CD4-positive, alpha-beta memory T cell (primary cell): ENCODE data around the gene MSI2. TPM values are rescaled to one million over a fixed set of nuclear protein-coding genes. Genes with fewer than 3 reads are reported as not detected.

Experiments used
- CTCF ChIA-PET: fragments of 350-600 bp; sonication (Branson Sonifier 250); formaldehyde crosslinking; loops from one replicate; lab custom pipeline; 2021; ENCODE audit warnings: inconsistent platforms; ENCODE audit not compliant: partially characterized antibody; lab: Charles Lee
- POLR2A ChIA-PET: fragments of 350-600 bp; sonication (Branson Sonifier 250); formaldehyde crosslinking; loops from one replicate; lab custom pipeline; 2021; ENCODE audit not compliant: partially characterized antibody; lab: Charles Lee
- DNase-seq, 5 donors: peaks; one replicate each; pipeline versions ENCODE4 v3.0.0 to v3.0.0-alpha.2; 2020 to 2022; ENCODE audit warnings: mixed read lengths in 1 of 5
- H3K27ac ChIP-seq: one replicate; pipeline ENCODE4 v1.7.0; 2013; ENCODE audit warnings: low read depth, low read length
- H3K27me3 ChIP-seq: 2 replicates; pipeline ENCODE4 v1.7.0; 2013; ENCODE audit warnings: mild to moderate bottlenecking, low read length, moderate library complexity; ENCODE audit not compliant: insufficient read depth
- H3K36me3 ChIP-seq: 2 replicates; pipeline ENCODE4 v1.7.0; 2013; ENCODE audit warnings: mild to moderate bottlenecking, low read length, moderate library complexity; ENCODE audit not compliant: insufficient read depth
- H3K4me1 ChIP-seq: 2 replicates; pipeline ENCODE4 v1.7.0; 2013; ENCODE audit warnings: mild to moderate bottlenecking, low read length, moderate library complexity; ENCODE audit not compliant: insufficient read depth
- H3K4me3 ChIP-seq, 2 donors: one replicate each; pipeline ENCODE4 v1.7.0; 2013; ENCODE audit warnings: low read length in 2 of 2, mild to moderate bottlenecking in 1 of 2
- H3K9me3 ChIP-seq, 2 donors: one replicate each; pipeline ENCODE4 v1.7.0; 2013; ENCODE audit warnings: low read length in 2 of 2, control low read depth in 1 of 2; ENCODE audit not compliant: control insufficient read depth in 1 of 2
- H3K27ac Mint-ChIP-seq, 7 donors: one replicate each; pipeline ENCODE4 v1.8.0; 2020 to 2021; ENCODE audit warnings: mixed read lengths in 7 of 7, mild to moderate bottlenecking in 6 of 7, inconsistent platforms in 3 of 7, moderate library complexity in 3 of 7
- H3K27me3 Mint-ChIP-seq, 2 donors: one replicate each; pipeline ENCODE4 v1.8.0; 2020 to 2021; ENCODE audit warnings: mixed read lengths in 2 of 2
- H3K36me3 Mint-ChIP-seq, 2 donors: one replicate each; pipeline ENCODE4 v1.8.0; 2020 to 2021; ENCODE audit warnings: mixed read lengths in 2 of 2, inconsistent platforms in 1 of 2, mild to moderate bottlenecking in 1 of 2
- H3K4me1 Mint-ChIP-seq, 4 donors: one replicate each; pipeline ENCODE4 v1.8.0; 2020 to 2021; ENCODE audit warnings: mixed read lengths in 4 of 4, mild to moderate bottlenecking in 1 of 4
- H3K4me3 Mint-ChIP-seq, 8 donors: one replicate each; pipeline ENCODE4 v1.8.0; 2020 to 2021; ENCODE audit warnings: mixed read lengths in 8 of 8, mild to moderate bottlenecking in 7 of 8, moderate library complexity in 6 of 8, inconsistent platforms in 3 of 8
- H3K9me3 Mint-ChIP-seq, 8 donors: one replicate each; pipeline ENCODE4 v1.8.0; 2020 to 2021; ENCODE audit warnings: mixed read lengths in 8 of 8, mild to moderate bottlenecking in 5 of 8, inconsistent platforms in 3 of 8, moderate library complexity in 1 of 8
- intact Hi-C: fragments of 100-400 bp; cut with micrococcal nuclease; formaldehyde crosslinking; loops from one replicate; pipeline ENCODE4 v1.15.1; 2023
- polyA plus RNA-seq, 2 donors: library from polyadenylated mRNA; unstranded; fragments of 300-500 nt; fragmentation: Illumina TruSeq; gene quantifications; one replicate each; pipeline ENCODE4 v1.2.3, GENCODE V29; 2021
- total RNA-seq, 2 experiments: library from RNA; stranded (reverse); gene quantifications; one replicate each; pipeline ENCODE4 v1.2.3, GENCODE V29; 2021

MSI2 gene
- total and polyA plus RNA-seq, 4 experiments from 2014 or later, result 2.1 to 110 (median 55.3) TPM

GRCh38 chr17:57548421-57549410 is 292.4 kb downstream of the MSI2 start:
- Histone ChIP-seq H3K27ac (no peak overlapping the region), H3K9me3 (no peaks in the 10 kb centered on the region), H3K4me3 (no peak overlapping the region), H3K27me3 (no peaks in the 10 kb centered on the region), H3K4me1 (no peaks in the 10 kb centered on the region), H3K36me3 (no peaks in the 10 kb centered on the region)
- Mint-ChIP-seq H3K27ac (peak overlapping the region in 2 of 7 donors; percentile 47 to 48), H3K4me3 (no peak overlapping the region), H3K27me3 (no peaks in the 10 kb centered on the region), H3K36me3 (no peaks in the 10 kb centered on the region), H3K9me3 (no peaks in the 10 kb centered on the region), H3K4me1 (peaks cover 13 to 47% (median 20%) of the 10 kb centered on the region in 4 donors)
- POLR2A ChIA-PET, result no interaction called here
- CTCF ChIA-PET, result no interaction called here
- intact Hi-C loops, result no loop called here
- DNase-seq, result no peak

- ChIA-PET POLR2A (no interaction called here), CTCF (no interaction called here)
- H3K9me3 ChIP-seq, result no peaks in the 10 kb centered on the region
- Mint-ChIP-seq H3K27me3 (no peaks in the 10 kb centered on the region), H3K4me3 (no peak overlapping the region), H3K27ac (no peak overlapping the region), H3K4me1 (peaks cover 10 to 40% (median 16%) of the 10 kb centered on the region in 4 donors), H3K36me3 (no peaks in the 10 kb centered on the region), H3K9me3 (no peaks in the 10 kb centered on the region)
- no peak overlapping the region for H3K4me3 ChIP-seq
- no peak overlapping the region for H3K27ac ChIP-seq
- intact Hi-C loops, result no loop called here
- H3K27me3 ChIP-seq, result no peaks in the 10 kb centered on the region
- DNase-seq, result no peak
- no peaks in the 10 kb centered on the region for H3K36me3 ChIP-seq
- no peaks in the 10 kb centered on the region for H3K4me1 ChIP-seq
Observed at GRCh38 chr17:57549468-57549867, 293.1 kb downstream of the MSI2 start.

GRCh38 chr17:57550016-57550415 is 293.7 kb downstream of the MSI2 start:
- H3K4me1 ChIP-seq, result no peaks in the 10 kb centered on the region
- H3K4me3 ChIP-seq, result no peak overlapping the region
- H3K9me3 ChIP-seq, result no peaks in the 10 kb centered on the region
- no peak for DNase-seq
- POLR2A ChIA-PET, result no interaction called here
- Mint-ChIP-seq H3K27ac (no peak overlapping the region), H3K4me3 (no peak overlapping the region), H3K36me3 (no peaks in the 10 kb centered on the region), H3K27me3 (no peaks in the 10 kb centered on the region), H3K9me3 (no peaks in the 10 kb centered on the region), H3K4me1 (peaks cover 10 to 40% (median 15%) of the 10 kb centered on the region in 4 donors)
- no peaks in the 10 kb centered on the region for H3K36me3 ChIP-seq
- intact Hi-C loops, result no loop called here
- CTCF ChIA-PET, result interaction anchor here (0.6 to 1.7 kb wide), 3 partner anchors 12 to 122 kb away, joined by 3 to 4 read pairs (median 4); no protein-coding TSS in a partner anchor
- no peak overlapping the region for H3K27ac ChIP-seq
- no peaks in the 10 kb centered on the region for H3K27me3 ChIP-seq

GRCh38 chr17:57550668-57551315 is 294.5 kb downstream of the MSI2 start:
- Mint-ChIP-seq H3K4me1 (peaks cover 12 to 44% (median 15%) of the 10 kb centered on the region in 4 donors), H3K27ac (peak overlapping the region in 1 of 7 donors; percentile 43), H3K4me3 (peak overlapping the region in 1 of 8 donors; percentile 39), H3K9me3 (no peaks in the 10 kb centered on the region), H3K27me3 (no peaks in the 10 kb centered on the region), H3K36me3 (no peaks in the 10 kb centered on the region)
- DNase-seq, result no peak
- no peaks in the 10 kb centered on the region for H3K36me3 ChIP-seq
- no peak overlapping the region for H3K27ac ChIP-seq
- intact Hi-C loops, result no loop called here
- no peaks in the 10 kb centered on the region for H3K27me3 ChIP-seq
- POLR2A ChIA-PET, result no interaction called here
- H3K4me3 ChIP-seq, result no peak overlapping the region
- no peaks in the 10 kb centered on the region for H3K9me3 ChIP-seq
- CTCF ChIA-PET, result interaction anchor here (0.9 to 1.7 kb wide), 2 partner anchors 11 to 122 kb away, joined by 3 to 4 read pairs; no protein-coding TSS in a partner anchor
- no peaks in the 10 kb centered on the region for H3K4me1 ChIP-seq

- no peak overlapping the region for H3K4me3 ChIP-seq
Observed at GRCh38 chr17:57551321-57552079, 295.2 kb downstream of the MSI2 start.

GRCh38 chr17:57552114-57552624 is 295.8 kb downstream of the MSI2 start:
- H3K4me3 Mint-ChIP-seq, result peak overlapping the region in 1 of 8 donors; percentile 11
- peaks cover 4% of the 10 kb centered on the region in 2 donors for H3K36me3 Mint-ChIP-seq
- no peak overlapping the region for H3K27ac ChIP-seq
- H3K9me3 ChIP-seq, result no peaks in the 10 kb centered on the region
- CTCF ChIA-PET, result interaction anchor here (1.0 to 3.0 kb wide), 3 partner anchors 14 to 231 kb away, joined by 3 to 13 read pairs (median 4); no protein-coding TSS in a partner anchor
- H3K36me3 ChIP-seq, result no peaks in the 10 kb centered on the region
- DNase-seq, result no peak
- H3K27me3 ChIP-seq, result no peaks in the 10 kb centered on the region
- intact Hi-C loops, result no loop called here
- no peaks in the 10 kb centered on the region for H3K4me1 ChIP-seq
- H3K4me1 Mint-ChIP-seq, result peaks cover 12 to 40% (median 15%) of the 10 kb centered on the region in 4 donors
- no peaks in the 10 kb centered on the region for H3K27me3 Mint-ChIP-seq
- no peaks in the 10 kb centered on the region for H3K9me3 Mint-ChIP-seq
- peak overlapping the region in 3 of 7 donors; percentile 17 to 64 (median 48) for H3K27ac Mint-ChIP-seq
- H3K4me3 ChIP-seq, result no peak overlapping the region
- POLR2A ChIA-PET, result no interaction called here

More at GRCh38 chr17:57551321-57552079, 295.2 kb downstream of the MSI2 start:
- H3K4me1 Mint-ChIP-seq, result peaks cover 12 to 44% (median 18%) of the 10 kb centered on the region in 4 donors
- CTCF ChIA-PET, result interaction anchor here (1.0 to 1.7 kb wide), 3 partner anchors 10 to 232 kb away, joined by 3 to 4 read pairs (median 4); no protein-coding TSS in a partner anchor
- H3K27ac Mint-ChIP-seq, result peak overlapping the region in 3 of 7 donors; percentile 17 to 76 (median 64)
- no peaks in the 10 kb centered on the region for H3K27me3 Mint-ChIP-seq
- peak in 3 of 5 donors; percentile 6 to 13 (median 10) for DNase-seq
- H3K36me3 Mint-ChIP-seq, result no peaks in the 10 kb centered on the region
- no peaks in the 10 kb centered on the region for H3K4me1 ChIP-seq
- intact Hi-C loops, result no loop called here
- POLR2A ChIA-PET, result no interaction called here
- peak overlapping the region in 3 of 8 donors; percentile 5 to 39 (median 11) for H3K4me3 Mint-ChIP-seq
- no peak overlapping the region for H3K27ac ChIP-seq
- no peaks in the 10 kb centered on the region for H3K9me3 ChIP-seq
- no peaks in the 10 kb centered on the region for H3K36me3 ChIP-seq
- H3K27me3 ChIP-seq, result no peaks in the 10 kb centered on the region
- H3K9me3 Mint-ChIP-seq, result no peaks in the 10 kb centered on the region
